Uterus (tissue), 4 donors: ENCODE results near the gene ANAPC16. TPM values are rescaled to one million over a fixed set of nuclear protein-coding genes. Genes with fewer than 3 reads are reported as not detected.

Source experiments
- DNase-seq, 2 donors: peaks; one replicate each; pipeline ENCODE4 v3.0.0-alpha.2; 2019 to 2020
- H3K27ac ChIP-seq, 2 donors: fragments of 200-600 bp; sonication (generic); 1 replicate in 1 of 2; 2 replicates in 1 of 2; pipeline ENCODE4 v1.5.1; 2016 to 2018
- H3K27me3 ChIP-seq, 2 donors: fragments of 200-600 bp; sonication (generic); one replicate each; pipeline ENCODE4 v1.5.1; 2018 to 2019; ENCODE audit warnings: control low read depth in 1 of 2
- H3K36me3 ChIP-seq, 2 donors: fragments of 200-600 bp; sonication (generic); one replicate each; pipeline ENCODE4 v1.5.1; 2019; ENCODE audit warnings: control low read depth in 1 of 2
- H3K4me1 ChIP-seq, 2 donors: fragments of 200-600 bp; sonication (generic); one replicate each; pipeline ENCODE4 v1.5.1; 2018 to 2019; ENCODE audit warnings: control low read depth in 1 of 2
- H3K4me3 ChIP-seq, 2 donors: fragments of 200-600 bp; sonication (generic); 1 replicate in 1 of 2; 2 replicates in 1 of 2; pipeline ENCODE4 v1.5.1; 2018 to 2019; ENCODE audit warnings: mild to moderate bottlenecking in 1 of 2
- H3K9me3 ChIP-seq, 2 donors: fragments of 200-600 bp; sonication (generic); one replicate each; pipeline ENCODE4 v1.5.1; 2019; ENCODE audit warnings: control low read depth in 1 of 2
- CTCF ChIP-seq, 4 experiments: fragments of 200-600 bp in 2 of 4; fragments of 450-650 bp in 2 of 4; sonication (generic) in 2 of 4; IDR thresholded peaks; one replicate each; pipeline ENCODE4 v1.5.1; 2016 to 2019; ENCODE audit warnings: antibody characterized with exemption in 4 of 4, mild to moderate bottlenecking in 2 of 4, moderate library complexity in 1 of 4
- POLR2A ChIP-seq, 2 donors: fragments of 450-650 bp; IDR thresholded peaks; one replicate each; pipeline ENCODE4 v1.6.1; 2016; ENCODE audit warnings: antibody characterized with exemption in 2 of 2, mild to moderate bottlenecking in 1 of 2, moderate library complexity in 1 of 2
- intact Hi-C: fragments of 100-400 bp; cut with DNase I; formaldehyde crosslinking; loops from one replicate; pipeline ENCODE4 v1.15.1; 2023; ENCODE audit warnings: low total_unique reads
- total RNA-seq, 4 donors: library from RNA; depleted of rRNA in 3 of 4; stranded (reverse); fragments of >200 nt in 3 of 4; gene quantifications; one replicate each; pipeline versions ENCODE4 v1.1.0 to v1.2.4, GENCODE V29; 2014 to 2023
- donor health status: DM: yes; HTN: yes; CAD: no.

ANAPC16 gene
- total RNA-seq, 4 donors from 2014 or later: 83.8 to 144 (median 101) TPM

GRCh38 chr10:72218325-72218724 is 2.5 kb downstream of the ANAPC16 start:
- no peak for TF ChIP-seq CTCF (IDR thresholded peaks at IDR 0.05)
- no peak for TF ChIP-seq POLR2A (IDR thresholded peaks at IDR 0.05)
- Histone ChIP-seq H3K4me3 (no peak overlapping the region), H3K9me3 (no peaks in the 10 kb centered on the region), H3K27me3 (no peaks in the 10 kb centered on the region), H3K27ac (peak overlapping the region; percentile 96 to 99), H3K36me3 (no peaks in the 10 kb centered on the region), H3K4me1 (peaks cover 7 to 8% of the 10 kb centered on the region in 2 donors)
- DNase-seq: no peak
- intact Hi-C loops: loop anchor here (10.0 kb wide), 1 partner anchor 56 kb away; the partner anchor contains the start of gene DDIT4

GRCh38 chr10:72218726-72219125 is 2.9 kb downstream of the ANAPC16 start:
- H3K27me3 ChIP-seq: no peaks in the 10 kb centered on the region
- peaks cover 7 to 8% of the 10 kb centered on the region in 2 donors for H3K4me1 ChIP-seq
- TF ChIP-seq CTCF (IDR thresholded peaks at IDR 0.05) (no peak), POLR2A (IDR thresholded peaks at IDR 0.05) (no peak)
- DNase-seq: no peak
- H3K4me3 ChIP-seq: no peak overlapping the region
- no peaks in the 10 kb centered on the region for H3K9me3 ChIP-seq
- no peaks in the 10 kb centered on the region for H3K36me3 ChIP-seq
- intact Hi-C loops: loop anchor here (10.0 kb wide), 1 partner anchor 56 kb away; the partner anchor contains the start of gene DDIT4
- peak overlapping the region; percentile 96 to 99 for H3K27ac ChIP-seq

GRCh38 chr10:72219235-72219814 is 3.5 kb downstream of the ANAPC16 start:
- H3K4me1 ChIP-seq: peaks cover 7 to 8% of the 10 kb centered on the region in 2 donors
- TF ChIP-seq CTCF (IDR thresholded peaks at IDR 0.05) (no peak), POLR2A (IDR thresholded peaks at IDR 0.05) (no peak)

GRCh38 chr10:72220637-72221036 is 4.8 kb downstream of the ANAPC16 start:
- Histone ChIP-seq H3K27ac (peak overlapping the region in 1 of 2 donors; percentile 20), H3K4me3 (no peak overlapping the region), H3K36me3 (no peaks in the 10 kb centered on the region), H3K4me1 (peaks cover 0 to 7% of the 10 kb centered on the region in 2 donors), H3K9me3 (no peaks in the 10 kb centered on the region), H3K27me3 (no peaks in the 10 kb centered on the region)
- no peak for DNase-seq
- TF ChIP-seq POLR2A (IDR thresholded peaks at IDR 0.05) (no peak), CTCF (IDR thresholded peaks at IDR 0.05) (no peak)
- intact Hi-C loops: no loop called here

More at GRCh38 chr10:72219235-72219814, 3.5 kb downstream of the ANAPC16 start:
- no peaks in the 10 kb centered on the region for H3K27me3 ChIP-seq
- no peak for DNase-seq
- no peaks in the 10 kb centered on the region for H3K36me3 ChIP-seq
- no peak overlapping the region for H3K4me3 ChIP-seq
- H3K9me3 ChIP-seq: no peaks in the 10 kb centered on the region
- H3K27ac ChIP-seq: peak overlapping the region; percentile 96 to 99
- intact Hi-C loops: loop anchor here (10.0 kb wide), 1 partner anchor 55 kb away; the partner anchor contains the start of gene DDIT4

- H3K4me3 ChIP-seq: no peak overlapping the region
- peak overlapping the region in 1 of 2 donors; percentile 78 for H3K27ac ChIP-seq
- no peaks in the 10 kb centered on the region for H3K9me3 ChIP-seq
- TF ChIP-seq CTCF (IDR thresholded peaks at IDR 0.05) (no peak), POLR2A (IDR thresholded peaks at IDR 0.05) (no peak)
- H3K4me1 ChIP-seq: peaks cover 0 to 7% of the 10 kb centered on the region in 2 donors
- no peaks in the 10 kb centered on the region for H3K36me3 ChIP-seq
- intact Hi-C loops: no loop called here
- no peak for DNase-seq
- no peaks in the 10 kb centered on the region for H3K27me3 ChIP-seq
These were observed 5.5 kb downstream of the ANAPC16 start for GRCh38 chr10:72221278-72221677.
